Upper lobe of left lung (tissue), 4 donors: ENCODE results near the gene TENM4.

Experiments
- CTCF ChIP-seq, 6 experiments: fragments of 450-650 bp in 4 of 6; fragments of 200-600 bp in 2 of 6; sonication (generic) in 2 of 6; IDR thresholded peaks; one replicate each; pipeline ENCODE4 v1.5.1; 2016 to 2019; ENCODE audit warnings: antibody characterized with exemption in 6 of 6
- POLR2A ChIP-seq, 4 donors: fragments of 450-650 bp; IDR thresholded peaks; one replicate each; pipeline ENCODE4 v1.5.1; 2016 to 2017; ENCODE audit warnings: antibody characterized with exemption in 4 of 4, mild to moderate bottlenecking in 2 of 4

DNA sequence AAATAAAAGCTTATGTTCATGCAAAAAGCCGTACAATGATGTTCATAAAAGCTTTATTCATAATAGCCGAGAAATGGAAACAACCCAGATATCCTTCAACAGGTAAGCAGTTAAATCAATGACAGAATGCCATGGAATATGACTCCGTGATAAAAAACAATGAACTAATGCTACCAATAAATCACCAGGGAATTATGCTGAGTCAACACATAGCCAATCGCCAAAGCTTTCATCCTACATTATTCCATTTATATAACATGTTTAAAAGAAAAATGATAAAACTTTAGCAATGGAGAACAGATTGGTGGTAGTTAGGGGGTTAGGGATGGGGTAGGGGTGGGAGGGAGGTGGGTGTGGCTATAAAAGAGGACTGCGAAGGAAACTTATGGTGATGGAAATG, 356.4 kb downstream of the TENM4 start:
- TF ChIP-seq CTCF (IDR thresholded peaks at IDR 0.05), result no peak
- no peak for TF ChIP-seq POLR2A (IDR thresholded peaks at IDR 0.05)
